Uterus (tissue), 2 donors: Measurements from ENCODE around the gene WFDC10B.

Experiments used
- CTCF ChIP-seq, 4 experiments: fragments of 200-600 bp in 2 of 4; fragments of 450-650 bp in 2 of 4; sonication (generic) in 2 of 4; IDR thresholded peaks; one replicate each; pipeline ENCODE4 v1.5.1; 2016 to 2019; ENCODE audit warnings: antibody characterized with exemption in 4 of 4, mild to moderate bottlenecking in 2 of 4, moderate library complexity in 1 of 4
- POLR2A ChIP-seq, 2 donors: fragments of 450-650 bp; IDR thresholded peaks; one replicate each; pipeline ENCODE4 v1.6.1; 2016; ENCODE audit warnings: antibody characterized with exemption in 2 of 2, mild to moderate bottlenecking in 1 of 2, moderate library complexity in 1 of 2

GRCh38 chr20:45649312-45649863, 55.4 kb downstream of the WFDC10B start:
- TF ChIP-seq CTCF (IDR thresholded peaks at IDR 0.05) (no peak), POLR2A (IDR thresholded peaks at IDR 0.05) (no peak)
